NOMO-1 treated with DMSO at 0.1 percent for 48 hours (cell line): ENCODE measurements around the gene ATRX.
"Not testable (repeated sequence)": the region's sequence is repeated elsewhere in the genome, so short reads cannot be mapped to it uniquely, and the experiment has no call there.

Source experiments
- DNase-seq: peaks from one replicate; lab custom pipeline; 2025; ENCODE audit not compliant: unreplicated experiment; lab: John Stamatoyannopoulos, UW

The ATRX gene

GRCh38 chrX:77500164-77500563 is 285.9 kb downstream of the ATRX start:
- DNase-seq, result not testable (repeated sequence)

GRCh38 chrX:77493677-77494553 is 292.1 kb downstream of the ATRX start:
- no peak for DNase-seq

- no peak for DNase-seq
Measured at GRCh38 chrX:77484045-77484444, 302.0 kb downstream of the ATRX start.

GRCh38 chrX:77455437-77455836 is 330.6 kb downstream of the ATRX start:
- no peak for DNase-seq
